GM23248 (cell line): Measurements from ENCODE around the gene AXIN1.

Experiments
- EZH2 ChIP-seq: fragments of 200-600 bp; sonication (generic); IDR thresholded peaks from 2 replicates; pipeline ENCODE4 v1.6.1; 2018; ENCODE audit warnings: antibody characterized with exemption, mild to moderate bottlenecking; ENCODE audit not compliant: insufficient read depth, poor library complexity, severe bottlenecking
- EZH2phosphoT487 ChIP-seq: fragments of 200-600 bp; sonication (generic); IDR thresholded peaks from 2 replicates; pipeline ENCODE4 v1.6.1; 2018; ENCODE audit warnings: antibody characterized with exemption, moderate library complexity, mild to moderate bottlenecking, low read depth; ENCODE audit not compliant: insufficient read depth

DNA sequence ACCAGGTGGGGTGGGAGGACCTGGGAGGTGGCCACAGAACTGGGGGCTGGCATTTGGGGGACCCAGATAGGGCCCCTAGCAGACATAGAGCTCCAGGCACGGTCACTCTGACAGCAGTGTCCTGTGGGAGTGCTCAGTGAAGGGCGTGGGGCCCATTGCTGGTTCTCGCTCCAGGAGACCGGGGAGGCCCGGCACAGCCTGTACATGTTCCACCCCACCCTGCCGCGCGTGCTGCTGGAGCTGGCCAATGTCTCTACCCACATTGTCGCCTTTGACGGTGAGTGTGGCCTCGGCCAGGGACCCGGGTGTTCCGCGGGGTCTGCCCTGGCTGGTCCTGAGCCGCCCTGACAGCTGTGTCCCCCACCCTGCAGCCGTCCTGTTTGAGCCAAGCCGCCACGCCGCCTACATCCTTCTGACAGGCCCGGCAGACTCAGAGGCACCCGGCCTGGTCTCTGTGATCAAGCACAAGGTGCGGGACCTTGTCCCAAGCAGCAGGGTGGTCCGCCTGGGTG lies 88.0 kb downstream of the AXIN1 start:
- no peak for TF ChIP-seq EZH2
- TF ChIP-seq EZH2phosphoT487 = no peak
